GM21825 (cell line): ENCODE data around the gene CSNK1D.
"Not testable (repeated sequence)": the region's sequence is repeated elsewhere in the genome, so short reads cannot be mapped to it uniquely, and the experiment has no call there.

Experiments
- ATAC-seq: cut with Tn5 transposase; IDR thresholded peaks from one replicate; pipeline ENCODE4 v1.9.1; 2021; ENCODE audit warnings: mild to moderate bottlenecking, moderate library complexity; ENCODE audit not compliant: unreplicated experiment

The CSNK1D gene

GRCh38 chr17:82276938-82277337 lies 3.4 kb upstream of the CSNK1D start:
- no peak for ATAC-seq

- no peak for ATAC-seq
Measured at GRCh38 chr17:82275326-82275725, 1.8 kb upstream of the CSNK1D start.

GRCh38 chr17:82274134-82275020 lies 877 bp upstream of the CSNK1D start:
- ATAC-seq, result no peak

- peak; percentile 11 for ATAC-seq
Measured at GRCh38 chr17:82272495-82273326, 789 bp downstream of the CSNK1D start.

GRCh38 chr17:82271401-82271800 lies 2.1 kb downstream of the CSNK1D start:
- no peak for ATAC-seq

- ATAC-seq, result no peak
Measured at GRCh38 chr17:82270651-82271050, 2.8 kb downstream of the CSNK1D start.

GRCh38 chr17:82269882-82270500 lies 3.5 kb downstream of the CSNK1D start:
- ATAC-seq, result no peak

- ATAC-seq, result no peak
Measured at GRCh38 chr17:82269138-82269881, 4.2 kb downstream of the CSNK1D start.

GRCh38 chr17:82267575-82268379 lies 5.7 kb downstream of the CSNK1D start:
- no peak for ATAC-seq

GRCh38 chr17:82266142-82266541 lies 7.4 kb downstream of the CSNK1D start:
- ATAC-seq, result no peak

GRCh38 chr17:82263641-82264040 lies 9.9 kb downstream of the CSNK1D start:
- no peak for ATAC-seq

GRCh38 chr17:82262344-82262743 lies 11.2 kb downstream of the CSNK1D start:
- no peak for ATAC-seq

- ATAC-seq, result not testable (repeated sequence)
Measured at GRCh38 chr17:82259972-82260961, 13.2 kb downstream of the CSNK1D start.

- no peak for ATAC-seq
Measured at GRCh38 chr17:82258555-82258954, 14.9 kb downstream of the CSNK1D start.

GRCh38 chr17:82257473-82257872 lies 16.0 kb downstream of the CSNK1D start:
- ATAC-seq, result no peak

GRCh38 chr17:82256242-82256885 lies 17.1 kb downstream of the CSNK1D start:
- no peak for ATAC-seq

GRCh38 chr17:82255402-82255972 lies 18.0 kb downstream of the CSNK1D start:
- no peak for ATAC-seq

GRCh38 chr17:82254746-82255145 lies 18.8 kb downstream of the CSNK1D start:
- ATAC-seq, result not testable (repeated sequence)
